Stomach (tissue), 9 donors: Measurements from ENCODE around the gene TINAGL1. TPM values are rescaled to one million over a fixed set of nuclear protein-coding genes. Genes with fewer than 3 reads are reported as not detected.
A peak's percentile ranks its signal among the peaks of the same experiment; 100 is the strongest.

Experiments
- DNase-seq, 2 donors: peaks; one replicate each; pipeline versions ENCODE4 v3.0.0 to v3.0.0-alpha.2; 2013 to 2019
- H3K27ac ChIP-seq, 5 donors: fragments of 200-600 bp in 4 of 5; sonication (generic) in 4 of 5; one replicate each; pipeline ENCODE4 v1.5.1; 2013 to 2019; ENCODE audit warnings: mild to moderate bottlenecking in 1 of 5, moderate library complexity in 1 of 5
- H3K27me3 ChIP-seq, 3 donors: fragments of 200-600 bp; sonication (generic); one replicate each; pipeline ENCODE4 v1.5.1; 2017 to 2019; ENCODE audit warnings: mixed run types in 1 of 3
- H3K36me3 ChIP-seq, 4 donors: fragments of 200-600 bp; sonication (generic); 1 replicate in 3 of 4; 2 replicates in 1 of 4; pipeline ENCODE4 v1.5.1; 2016 to 2019
- H3K4me1 ChIP-seq, 4 donors: fragments of 200-600 bp; sonication (generic); one replicate each; pipeline ENCODE4 v1.5.1; 2016 to 2019
- H3K4me3 ChIP-seq, 4 donors: fragments of 200-600 bp; sonication (generic) in 3 of 4; one replicate each; pipeline ENCODE4 v1.5.1; 2016 to 2019; ENCODE audit warnings: mild to moderate bottlenecking in 1 of 4
- H3K9me3 ChIP-seq, 4 donors: fragments of 200-600 bp; sonication (generic); one replicate each; pipeline ENCODE4 v1.5.1; 2016 to 2019
- EP300 ChIP-seq: sonication (generic); formaldehyde crosslinking; IDR thresholded peaks from one replicate; pipeline ENCODE4 v1.6.1; 2017; ENCODE audit warnings: antibody characterized with exemption
- POLR2A ChIP-seq, 4 donors: fragments of 450-650 bp; IDR thresholded peaks; one replicate each; pipeline ENCODE4 v1.6.1; 2016; ENCODE audit warnings: antibody characterized with exemption in 4 of 4, control low read depth in 2 of 4, mild to moderate bottlenecking in 1 of 4, moderate library complexity in 1 of 4
- POLR2AphosphoS5 ChIP-seq, 3 donors: sonication (generic); formaldehyde crosslinking; IDR thresholded peaks; one replicate each; pipeline ENCODE4 v1.6.1; 2016; ENCODE audit warnings: antibody characterized with exemption in 3 of 3
- WGBS, 5 donors: extraction: QIAGEN DNeasy Blood & Tissue Kit in 3 of 5; methylation state at CpG; one replicate each; pipeline versions ENCODE4 v1.1.5 to v1.1.7; 2013 to 2018; 5-methylcytosine and 5-hydroxymethylcytosine counted together
- intact Hi-C: fragments of 100-400 bp; cut with DNase I; formaldehyde crosslinking; loops from one replicate; pipeline ENCODE4 v1.15.1; 2023; ENCODE audit warnings: low total_unique reads
- polyA plus RNA-seq, 3 donors: library from polyadenylated mRNA; stranded (reverse); fragments of 200-250 nt; gene quantifications; one replicate each; pipeline ENCODE4 v1.2.3, GENCODE V29; 2013
- total RNA-seq, 5 donors: library from RNA; depleted of rRNA; stranded (reverse); fragments of >200 nt; gene quantifications; one replicate each; pipeline versions ENCODE4 v1.1.0 to v1.2.3, GENCODE V29; 2014 to 2016
- TF ChIP-seq, protein P1 (sequence below), 7 experiments: fragments of 450-650 bp in 4 of 7; fragments of 200-600 bp in 3 of 7; sonication (generic) in 3 of 7; IDR thresholded peaks; one replicate each; pipeline ENCODE4 v1.5.1; 2016 to 2019; ENCODE audit warnings: antibody characterized with exemption in 7 of 7, control low read depth in 2 of 7, mild to moderate bottlenecking in 1 of 7
- donor health status: healthy with polysubstance abuse.
- donor health status: Bipolar disorder and iron deficiency.
- donor health status: healthy.

The TINAGL1 gene
- total and polyA plus RNA-seq, 8 donors, result 17.9 to 691 (median 124) TPM

DNA sequence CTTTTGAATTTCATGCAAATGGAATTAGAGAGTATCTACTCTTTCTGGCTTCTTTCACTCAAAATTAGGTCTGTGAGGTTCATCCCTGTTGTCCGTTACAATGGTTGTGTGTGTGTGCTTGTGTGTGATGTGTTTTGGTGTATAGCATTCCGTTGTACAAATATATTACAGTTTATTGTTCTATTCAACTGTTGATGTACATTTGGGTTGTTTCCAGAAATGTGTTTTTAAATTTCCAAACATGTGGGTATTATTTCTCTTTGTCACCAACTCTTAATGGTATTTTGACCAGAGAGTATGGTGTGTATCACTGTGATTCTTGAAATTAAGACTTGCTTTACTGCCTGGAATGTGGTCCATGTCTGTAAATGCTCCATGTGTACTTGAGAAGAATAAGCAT is 24.3 kb downstream of the TINAGL1 start:
- Histone ChIP-seq H3K36me3 (no peaks in the 10 kb centered on the region), H3K4me3 (no peak overlapping the region), H3K4me1 (peaks cover 0 to 5% (median 0%) of the 10 kb centered on the region in 4 donors), H3K27me3 (no peaks in the 10 kb centered on the region), H3K9me3 (no peaks in the 10 kb centered on the region), H3K27ac (no peak overlapping the region)
- intact Hi-C loops, result no loop called here
- 75 to 83% (median 80%) methylated on average over 2 of the region's 2 CpGs for WGBS, 5 donors
- DNase-seq, result no peak
- TF ChIP-seq POLR2A (IDR thresholded peaks at IDR 0.05) (no peak), EP300 (no peak), POLR2AphosphoS5 (IDR thresholded peaks at IDR 0.05) (no peak)
- TF ChIP-seq, protein P1, sequence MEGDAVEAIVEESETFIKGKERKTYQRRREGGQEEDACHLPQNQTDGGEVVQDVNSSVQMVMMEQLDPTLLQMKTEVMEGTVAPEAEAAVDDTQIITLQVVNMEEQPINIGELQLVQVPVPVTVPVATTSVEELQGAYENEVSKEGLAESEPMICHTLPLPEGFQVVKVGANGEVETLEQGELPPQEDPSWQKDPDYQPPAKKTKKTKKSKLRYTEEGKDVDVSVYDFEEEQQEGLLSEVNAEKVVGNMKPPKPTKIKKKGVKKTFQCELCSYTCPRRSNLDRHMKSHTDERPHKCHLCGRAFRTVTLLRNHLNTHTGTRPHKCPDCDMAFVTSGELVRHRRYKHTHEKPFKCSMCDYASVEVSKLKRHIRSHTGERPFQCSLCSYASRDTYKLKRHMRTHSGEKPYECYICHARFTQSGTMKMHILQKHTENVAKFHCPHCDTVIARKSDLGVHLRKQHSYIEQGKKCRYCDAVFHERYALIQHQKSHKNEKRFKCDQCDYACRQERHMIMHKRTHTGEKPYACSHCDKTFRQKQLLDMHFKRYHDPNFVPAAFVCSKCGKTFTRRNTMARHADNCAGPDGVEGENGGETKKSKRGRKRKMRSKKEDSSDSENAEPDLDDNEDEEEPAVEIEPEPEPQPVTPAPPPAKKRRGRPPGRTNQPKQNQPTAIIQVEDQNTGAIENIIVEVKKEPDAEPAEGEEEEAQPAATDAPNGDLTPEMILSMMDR (IDR thresholded peaks at IDR 0.05), result no peak

DNA sequence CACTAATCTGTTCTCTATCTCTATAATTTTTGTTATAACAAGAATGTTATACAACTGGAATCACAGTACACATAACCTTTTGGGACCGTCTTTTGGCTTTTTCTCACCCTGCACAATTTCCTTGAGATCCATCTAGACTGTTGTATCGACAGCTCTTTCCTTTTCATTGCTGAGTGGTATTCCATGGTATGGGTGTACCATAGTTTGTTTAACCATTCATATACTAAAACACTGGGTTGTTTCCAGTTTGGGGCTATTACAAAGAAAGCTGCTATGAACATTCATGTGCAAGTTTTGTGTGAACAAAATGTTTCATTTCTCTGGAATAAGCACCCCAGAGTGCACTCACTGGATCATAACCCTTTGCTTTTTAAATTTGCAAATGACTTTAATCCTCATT is 25.8 kb downstream of the TINAGL1 start:
- Histone ChIP-seq H3K4me3 (no peak overlapping the region), H3K27me3 (no peaks in the 10 kb centered on the region), H3K9me3 (no peaks in the 10 kb centered on the region), H3K27ac (no peak overlapping the region), H3K36me3 (no peaks in the 10 kb centered on the region), H3K4me1 (no peaks in the 10 kb centered on the region)
- no peak for DNase-seq
- no peak for TF ChIP-seq POLR2AphosphoS5 (IDR thresholded peaks at IDR 0.05)
- TF ChIP-seq, protein P1 (IDR thresholded peaks at IDR 0.05), result no peak
- TF ChIP-seq POLR2A (IDR thresholded peaks at IDR 0.05), result no peak
- no peak for TF ChIP-seq EP300
- intact Hi-C loops, result no loop called here
- WGBS, 5 donors, result 90 to 98% (median 96%) methylated on average over 2 of the region's 2 CpGs

DNA sequence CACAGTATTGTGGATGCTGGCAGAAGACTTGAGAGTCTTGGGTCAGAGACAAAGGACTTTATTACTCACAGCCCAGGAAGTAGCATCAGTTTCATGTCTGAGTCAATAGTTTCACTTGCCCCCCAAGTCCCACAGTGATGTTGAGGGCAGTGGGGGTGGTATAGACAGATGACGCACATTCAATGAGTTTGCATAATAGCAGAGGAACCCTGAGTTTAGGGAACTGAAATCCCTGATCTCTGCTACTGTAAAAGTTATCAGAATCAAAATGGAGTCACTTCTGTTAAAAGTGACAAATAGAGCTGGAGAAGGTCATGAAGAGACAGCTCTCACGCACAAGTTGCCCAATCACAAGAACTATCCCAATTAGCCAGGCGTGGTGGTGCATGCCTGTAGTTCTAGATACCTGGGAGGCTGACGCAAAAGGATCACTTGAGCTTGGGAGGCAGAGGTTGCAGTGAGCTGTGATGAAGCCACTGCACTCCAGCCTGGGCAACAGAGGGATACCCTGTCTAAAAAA is 29.7 kb downstream of the TINAGL1 start:
- Histone ChIP-seq H3K4me1 (no peaks in the 10 kb centered on the region), H3K27ac (no peak overlapping the region), H3K4me3 (no peak overlapping the region), H3K27me3 (no peaks in the 10 kb centered on the region), H3K9me3 (no peaks in the 10 kb centered on the region), H3K36me3 (no peaks in the 10 kb centered on the region)
- peak; percentile 16 for DNase-seq
- TF ChIP-seq EP300 (no peak), POLR2AphosphoS5 (IDR thresholded peaks at IDR 0.05) (no peak), POLR2A (IDR thresholded peaks at IDR 0.05) (no peak)
- TF ChIP-seq, protein P1 (IDR thresholded peaks at IDR 0.05), result no peak
- 85 to 90% (median 89%) methylated on average over 4 of the region's 4 CpGs for WGBS, 5 donors
- intact Hi-C loops, result no loop called here

DNA sequence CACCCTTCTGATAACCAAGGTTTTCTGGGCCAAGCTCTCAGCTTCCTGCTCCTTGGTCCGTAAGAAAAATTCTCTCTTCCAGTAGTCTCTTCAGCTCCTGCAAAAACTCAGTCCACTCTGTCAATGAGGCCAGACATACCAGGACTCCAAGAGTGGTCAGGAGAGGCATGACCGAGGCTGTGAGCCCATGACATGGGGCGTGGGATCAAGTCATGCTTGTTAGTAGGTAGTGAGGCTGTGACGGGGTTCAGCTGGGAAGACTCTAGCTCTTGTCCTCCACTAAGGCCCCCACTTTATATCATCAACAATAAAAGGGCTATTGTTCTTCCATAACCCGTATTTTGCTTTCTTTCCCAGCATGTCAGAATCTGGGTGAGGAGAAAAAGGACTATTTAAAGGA is 31.0 kb downstream of the TINAGL1 start:
- no peak for DNase-seq

More for the DNA sequence above, 31.0 kb downstream of the TINAGL1 start:
- Histone ChIP-seq H3K9me3 (no peaks in the 10 kb centered on the region), H3K36me3 (no peaks in the 10 kb centered on the region), H3K27ac (no peak overlapping the region), H3K4me3 (no peak overlapping the region), H3K4me1 (no peaks in the 10 kb centered on the region), H3K27me3 (no peaks in the 10 kb centered on the region)
- intact Hi-C loops, result no loop called here
- WGBS, 5 donors, result 83 to 90% (median 86%) methylated on average over 5 of the region's 5 CpGs
- no peak for TF ChIP-seq EP300
- TF ChIP-seq POLR2A (IDR thresholded peaks at IDR 0.05), result no peak
- TF ChIP-seq, protein P1 (IDR thresholded peaks at IDR 0.05), result no peak
